GM12878 (cell line): ENCODE data around the gene STAT3. TPM values are rescaled to one million over a fixed set of nuclear protein-coding genes. Genes with fewer than 3 reads are reported as not detected.

Experiments
- ATAC-seq: fragments of 200-7000 bp; cut with Tn5 transposase; 3 replicates; pipeline ENCODE4 v1.9.1; 2020; ENCODE audit warnings: mild to moderate bottlenecking, moderate library complexity
- BruUV-seq: library from RNA; stranded (reverse); fragments of 400-500 nt; replicated peaks from 2 replicates; lab custom pipeline; 2021; lab: Mats Ljungman, UMichigan
- CTCF ChIA-PET: fragments of 300-600 bp; sonication (Branson Sonifier 250); formaldehyde crosslinking; extraction: SDS; loops from one replicate; lab custom pipeline; 2021; ENCODE audit warnings: inconsistent platforms; lab: Yijun Ruan, JAX
- POLR2A ChIA-PET: fragments of 350-600 bp; formaldehyde crosslinking; extraction: SDS; loops from one replicate; lab custom pipeline; 2021; ENCODE audit warnings: inconsistent platforms; lab: Charles Lee
- RAD21 ChIA-PET: fragments of 300-600 bp; sonication (Branson Sonifier 250); formaldehyde crosslinking; loops from one replicate; lab custom pipeline; 2023; ENCODE audit warnings: antibody characterized with exemption; ENCODE audit not compliant: unreplicated experiment; lab: Charles Lee
- SMC1A ChIA-PET: fragments of 300-600 bp; sonication (Branson Sonifier 250); formaldehyde crosslinking; loops from one replicate; lab custom pipeline; 2023; ENCODE audit not compliant: unreplicated experiment, uncharacterized antibody; lab: Charles Lee
- DNase-seq: peaks from one replicate; pipeline ENCODE4 v3.0.0-alpha.2; 2011; ENCODE audit warnings: low read depth, low spot score
- FAIRE-seq: peaks from 3 replicates; lab custom pipeline; 2011; peaks lifted over from hg19 to GRCh38; lab: Jason Lieb, UNC
- H2AFZ ChIP-seq: 2 replicates; pipeline ENCODE4 v1.6.0; 2011; ENCODE audit warnings: low read depth, low read length, control low read depth; ENCODE audit not compliant: control insufficient read depth
- H3K27ac ChIP-seq: 2 replicates; pipeline ENCODE4 v1.5.1; 2011; ENCODE audit warnings: control low read depth; ENCODE audit not compliant: control insufficient read depth, insufficient read depth
- H3K27me3 ChIP-seq, 2 experiments: replicated peaks in 1 of 2; 2 replicates each; pipeline versions ENCODE4 v1.6.0 to v1.6.1; 2011; ENCODE audit warnings: low read length in 1 of 2; ENCODE audit not compliant: control insufficient read depth in 2 of 2, insufficient read depth in 2 of 2
- H3K36me3 ChIP-seq, 2 experiments: 2 replicates each; pipeline ENCODE4 v1.5.1; 2011; ENCODE audit warnings: low read length in 1 of 2; ENCODE audit not compliant: control insufficient read depth in 2 of 2, insufficient read depth in 2 of 2
- H3K4me1 ChIP-seq: 2 replicates; pipeline ENCODE4 v1.6.1; 2011; ENCODE audit warnings: mild to moderate bottlenecking, low read length, moderate library complexity, mixed read lengths; ENCODE audit not compliant: control insufficient read depth, insufficient read depth
- H3K4me2 ChIP-seq: 2 replicates; pipeline ENCODE4 v1.6.0; 2011; ENCODE audit warnings: control low read depth; ENCODE audit not compliant: control insufficient read depth, insufficient read depth
- H3K4me3 ChIP-seq: fragments of 200-600 bp; sonication (generic); 2 replicates; pipeline ENCODE4 v1.5.1; 2016
- H3K79me2 ChIP-seq: 2 replicates; pipeline ENCODE4 v1.6.0; 2011; ENCODE audit warnings: low read length; ENCODE audit not compliant: control insufficient read depth, insufficient read depth
- H3K9ac ChIP-seq: 2 replicates; pipeline ENCODE4 v1.8.0; 2011; ENCODE audit warnings: low read length, control low read depth, mixed read lengths; ENCODE audit not compliant: control insufficient read depth, insufficient read depth
- H3K9me3 ChIP-seq: replicated peaks from 3 replicates; pipeline ENCODE4 v1.5.1; 2011; ENCODE audit warnings: mild to moderate bottlenecking, low read length; ENCODE audit not compliant: control insufficient read depth, insufficient read depth
- H4K20me1 ChIP-seq: 2 replicates; pipeline ENCODE4 v1.6.0; 2011; ENCODE audit not compliant: control insufficient read depth, insufficient read depth
- ATF7 ChIP-seq: fragments of 450-650 bp; IDR thresholded peaks from 2 replicates; pipeline ENCODE4 v1.6.1; 2016; ENCODE audit warnings: low read depth, mild to moderate bottlenecking
- EZH2 ChIP-seq: IDR thresholded peaks from 2 replicates; pipeline ENCODE4 v1.6.1; 2012; ENCODE audit warnings: low read depth, mild to moderate bottlenecking, control low read depth, inconsistent platforms, low read length, borderline replicate concordance; ENCODE audit not compliant: control insufficient read depth
- IRF4 ChIP-seq: IDR thresholded peaks from 2 replicates; pipeline ENCODE4 v1.6.1; 2011; ENCODE audit warnings: low read depth, low read length
- JUNB ChIP-seq: IDR thresholded peaks from 2 replicates; pipeline ENCODE4 v1.6.1; 2016; ENCODE audit warnings: antibody characterized with exemption, mild to moderate bottlenecking
- MEF2B ChIP-seq: fragments of 450-650 bp; IDR thresholded peaks from 2 replicates; pipeline ENCODE4 v1.6.1; 2018; ENCODE audit warnings: mild to moderate bottlenecking, moderate library complexity; ENCODE audit not compliant: partially characterized antibody, poor library complexity, severe bottlenecking
- NBN ChIP-seq: fragments of 450-650 bp; IDR thresholded peaks from 2 replicates; pipeline ENCODE4 v1.6.1; 2016
- RAD21 ChIP-seq: IDR thresholded peaks from 2 replicates; pipeline ENCODE4 v1.6.1; 2011; ENCODE audit warnings: mild to moderate bottlenecking, low read depth, low read length, moderate library complexity; ENCODE audit not compliant: insufficient read depth
- RCOR1 ChIP-seq: conservative IDR thresholded peaks from 2 replicates; pipeline ENCODE4 v1.6.1; 2012; ENCODE audit warnings: low read depth, low read length, improper control_type of control experiment
- SKIL ChIP-seq: fragments of 450-650 bp; IDR thresholded peaks from 2 replicates; pipeline ENCODE4 v1.6.1; 2017; ENCODE audit warnings: mild to moderate bottlenecking, low read depth, inconsistent platforms; ENCODE audit not compliant: poor library complexity, severe bottlenecking
- ZSCAN29 ChIP-seq: fragments of 450-650 bp; IDR thresholded peaks from 2 replicates; pipeline ENCODE4 v1.6.1; 2017; ENCODE audit warnings: mild to moderate bottlenecking, moderate library complexity
- in situ Hi-C: fragments of 300-500 bp; cut with MboI; formaldehyde crosslinking; loops from 9 replicates; pipeline ENCODE4 v1.14.3; 2018; ENCODE audit warnings: mixed read lengths
- intact Hi-C: fragments of 100-400 bp; cut with micrococcal nuclease; formaldehyde crosslinking; loops from one replicate; pipeline ENCODE4 v1.14.2; 2022; ENCODE audit not compliant: unreplicated experiment
- polyA plus RNA-seq, 11 experiments: library from polyadenylated mRNA; depleted of rRNA in 4 of 11; unstranded in 6 of 11; stranded (reverse) in 5 of 11; fragments of >200 nt; fragmentation: Nextera tagmentation in 4 of 11; fragmentation: Illumina TruSeq in 1 of 11; extraction: Ambion mirVana in 4 of 11; extraction: Trizol in 1 of 11; gene quantifications; 1 replicate in 1 of 11; 2 replicates in 10 of 11; pipeline versions ENCODE4 v1.2.1 to v1.2.3, GENCODE V29; 2011 to 2016; ENCODE audit warnings: inconsistent platforms in 2 of 11, missing spikeins in 2 of 11, low read depth in 1 of 11
- total RNA-seq, 4 experiments: library from RNA; depleted of rRNA in 3 of 4; stranded (reverse); fragments of >200 nt in 3 of 4; fragmentation: Illumina TruSeq in 1 of 4; extraction: Trizol in 1 of 4; gene quantifications; 2 replicates each; pipeline versions ENCODE4 v1.2.1 to v1.2.3, GENCODE V29; 2013 to 2021

STAT3 gene
- total and polyA plus RNA-seq, 10 of the 15 experiments (the other 5 are each of a cell fraction or from before 2014, with no cell fraction given): 18.4 to 96.4 (median 60.9) TPM

- Histone ChIP-seq H3K4me2 (peak overlapping the region; percentile 57), H3K27ac (no peak overlapping the region), H3K9ac (no peak overlapping the region), H3K79me2 (peaks cover 64% of the 10 kb centered on the region), H3K9me3 (no peaks in the 10 kb centered on the region), H3K4me3 (no peak overlapping the region), H3K27me3 (no peaks in the 10 kb centered on the region), H3K36me3 (no peaks in the 10 kb centered on the region), H3K4me1 (peaks cover 21% of the 10 kb centered on the region), H4K20me1 (no peaks in the 10 kb centered on the region), H2AFZ (no peak overlapping the region)
- ChIA-PET SMC1A (interaction anchor here (0.9 to 5.3 kb wide), 6 partner anchors 12 to 84 kb away, joined by 3 to 36 read pairs (median 4); partner anchors contain the start of gene GHDC), POLR2A (no interaction called here), CTCF (interaction anchor here (2.4 to 2.5 kb wide), 2 partner anchors 13 to 78 kb away, joined by 5 to 10 read pairs; no protein-coding TSS in a partner anchor), RAD21 (no interaction called here)
- in situ Hi-C loops (no loop called here), intact Hi-C loops (no loop called here)
- FAIRE-seq (no peak), DNase-seq (no peak), ATAC-seq (no peak)
- no TSS peak for BruUV-seq
- TF ChIP-seq NBN: no peak
- no peak for TF ChIP-seq SKIL
- no peak for TF ChIP-seq EZH2
- no peak for TF ChIP-seq RCOR1
- TF ChIP-seq IRF4: no peak
- TF ChIP-seq ATF7: no peak
- TF ChIP-seq MEF2B: no peak
- TF ChIP-seq ZSCAN29: no peak
- no peak for TF ChIP-seq JUNB
- TF ChIP-seq RAD21: no peak
Observed at GRCh38 chr17:42271779-42272035, 116.5 kb downstream of the STAT3 start.
